NCI-H2171 treated with DMSO at 0.1 percent for 48 hours (cell line): ENCODE measurements around the gene LRRC8A.
"Not testable (repeated sequence)": the region's sequence is repeated elsewhere in the genome, so short reads cannot be mapped to it uniquely, and the experiment has no call there.

Experiments used
- DNase-seq: peaks from one replicate; lab custom pipeline; 2025; lab: John Stamatoyannopoulos, UW

The LRRC8A gene

DNA sequence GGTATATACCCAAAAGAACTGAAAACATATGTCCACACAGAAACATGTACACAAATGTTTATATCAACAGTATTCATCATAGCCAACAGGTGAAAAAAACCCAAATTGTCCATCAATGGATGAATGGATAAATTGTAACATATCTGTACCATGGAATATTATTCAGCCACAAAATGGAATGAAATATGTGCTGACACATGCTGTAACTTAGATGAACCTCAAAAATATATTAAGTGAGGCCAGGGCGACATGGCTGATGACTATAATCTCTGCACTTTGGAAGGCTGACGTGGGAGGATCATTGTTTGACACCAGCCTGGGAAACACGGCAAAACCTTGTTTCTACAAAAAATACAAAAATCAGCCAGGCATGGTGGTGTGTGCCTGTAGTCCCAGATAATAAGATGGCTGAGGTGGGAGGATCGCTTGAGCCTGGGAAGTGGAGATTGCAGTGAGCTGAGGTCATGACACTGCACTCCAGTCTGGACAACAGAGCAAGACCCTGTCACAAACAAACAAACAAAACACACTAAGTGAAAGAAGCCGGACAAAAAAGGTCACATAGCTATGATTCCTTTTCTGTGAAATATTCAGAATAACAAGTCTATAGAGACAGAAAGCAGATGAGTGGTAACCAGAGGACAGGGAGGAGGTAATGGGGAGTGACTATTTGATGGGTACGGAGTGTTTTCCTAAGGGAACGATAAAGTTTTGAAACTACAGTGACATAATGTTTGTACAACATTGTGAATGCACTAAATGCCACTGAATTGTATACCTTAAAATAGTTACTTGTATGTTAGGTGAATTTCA lies 11.6 kb upstream of the LRRC8A start:
- no peak for DNase-seq

DNA sequence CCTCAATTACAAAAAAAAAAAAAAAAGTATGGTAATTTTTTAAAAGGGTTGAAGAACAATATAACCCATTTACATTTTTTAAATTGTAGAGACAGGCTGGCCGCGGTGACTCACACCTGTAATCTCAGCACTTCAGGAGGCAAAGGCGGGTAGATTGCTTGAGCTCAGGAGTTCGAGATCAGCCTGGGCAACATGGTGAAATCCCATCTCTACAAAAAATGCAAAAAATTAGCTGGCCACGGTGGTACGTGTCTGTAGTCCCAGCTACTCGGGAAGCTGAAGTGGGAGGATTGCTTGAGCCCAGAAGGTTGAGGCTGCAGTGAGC lies 11.0 kb upstream of the LRRC8A start:
- DNase-seq = not testable (repeated sequence)

DNA sequence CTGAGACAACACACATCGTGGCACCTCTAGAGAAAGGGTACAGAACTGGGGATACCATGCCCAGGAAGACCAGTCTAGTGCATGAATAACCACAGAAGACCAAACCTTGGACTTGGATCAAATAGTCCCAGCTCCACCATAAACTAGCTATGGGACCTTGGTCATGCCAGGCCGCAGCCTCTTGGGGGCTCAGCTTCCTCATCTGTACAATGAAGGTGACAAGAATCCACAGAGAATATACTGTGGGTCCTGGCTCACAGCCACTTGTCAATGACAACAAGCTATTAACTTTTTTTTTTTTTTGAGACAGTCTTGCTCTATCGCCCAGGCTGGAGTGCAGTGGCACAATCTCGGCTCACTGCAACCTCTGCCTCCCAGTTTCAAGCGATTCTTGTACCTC lies 4.1 kb upstream of the LRRC8A start:
- peak; percentile 26 for DNase-seq

DNA sequence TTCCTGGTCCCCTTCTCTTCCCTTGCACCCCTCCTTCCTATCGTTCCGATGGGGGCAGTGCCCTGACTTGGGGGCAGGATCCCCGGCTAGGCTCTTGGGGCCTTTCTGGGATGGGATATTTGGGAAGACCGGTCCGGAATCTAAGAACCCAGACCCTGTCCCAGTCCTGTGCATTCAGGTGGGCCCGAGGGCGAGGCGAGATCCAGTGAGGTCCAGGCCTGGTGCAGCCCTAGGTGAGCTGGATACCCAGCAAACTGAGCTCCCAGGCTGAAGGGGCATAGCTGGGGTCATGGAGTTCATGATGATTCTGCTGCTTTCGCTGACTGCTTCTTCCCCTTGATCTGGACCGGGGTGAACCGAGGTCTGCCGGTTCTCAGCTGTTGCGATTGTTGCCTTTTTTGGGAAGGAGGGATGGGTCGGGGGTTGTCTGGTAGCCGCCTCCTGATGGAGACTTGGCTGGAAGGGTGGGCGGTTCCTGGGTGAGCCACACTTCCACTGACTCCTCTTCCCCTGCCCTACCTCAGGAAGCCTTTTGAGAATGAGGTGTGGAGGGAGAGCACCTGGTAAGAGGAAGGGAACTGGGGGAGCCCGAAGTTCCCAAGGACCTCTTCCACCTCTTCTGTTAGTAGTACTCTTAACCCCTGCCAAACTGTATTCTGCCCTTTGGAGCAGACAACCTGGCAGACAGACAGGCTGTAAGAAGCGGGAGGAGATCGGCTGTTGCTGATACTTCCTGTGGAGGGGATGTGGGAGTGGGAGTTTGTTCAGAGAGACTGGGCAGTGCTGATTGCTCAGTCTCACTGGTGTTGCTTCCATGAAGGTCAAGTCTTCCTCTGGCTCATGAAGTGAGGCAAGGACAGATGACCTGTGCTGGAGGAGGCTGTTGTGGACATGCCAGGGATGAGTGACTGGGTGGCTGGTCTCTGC lies 1.0 kb downstream of the LRRC8A start:
- peak; percentile 45 for DNase-seq

DNA sequence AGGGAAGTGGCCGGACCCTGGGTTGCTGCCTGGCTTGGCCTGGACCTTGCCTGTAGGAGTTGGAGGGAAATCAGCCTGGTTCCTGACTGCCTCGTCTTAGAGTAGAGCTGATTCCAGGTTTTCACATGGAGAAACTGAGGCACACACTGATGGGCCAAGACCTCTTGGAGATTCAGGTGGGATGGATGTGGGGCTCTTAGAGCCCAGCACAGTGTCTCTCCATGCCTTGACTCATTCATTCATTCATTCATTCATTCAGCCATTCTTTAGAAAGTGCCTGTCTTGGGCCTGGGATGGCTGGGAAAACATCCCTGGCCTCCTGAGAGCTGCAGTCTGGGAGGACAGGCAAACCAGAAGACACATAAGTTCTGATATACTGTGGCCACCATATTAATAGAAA lies 2.2 kb downstream of the LRRC8A start:
- no peak for DNase-seq

DNA sequence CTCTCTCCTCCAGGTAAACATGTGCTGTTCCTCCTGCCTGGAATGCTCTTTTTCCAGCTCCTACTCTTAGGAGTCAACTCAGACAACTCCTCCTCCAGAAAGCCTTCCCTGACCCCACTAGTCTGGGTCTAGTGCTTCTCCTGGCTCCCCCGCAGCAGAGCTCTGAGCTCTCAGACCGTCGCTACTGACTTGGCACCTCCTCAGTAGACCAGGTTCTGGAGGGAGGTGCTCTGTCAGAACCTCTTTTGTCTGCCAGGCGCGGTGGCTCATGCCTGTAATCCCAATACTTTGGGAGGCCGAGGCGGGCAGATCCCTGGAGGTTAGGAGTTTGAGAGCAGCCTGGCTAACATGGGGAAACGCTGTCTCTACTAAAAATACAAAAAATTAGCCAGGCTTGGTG lies 3.4 kb downstream of the LRRC8A start:
- no peak for DNase-seq

DNA sequence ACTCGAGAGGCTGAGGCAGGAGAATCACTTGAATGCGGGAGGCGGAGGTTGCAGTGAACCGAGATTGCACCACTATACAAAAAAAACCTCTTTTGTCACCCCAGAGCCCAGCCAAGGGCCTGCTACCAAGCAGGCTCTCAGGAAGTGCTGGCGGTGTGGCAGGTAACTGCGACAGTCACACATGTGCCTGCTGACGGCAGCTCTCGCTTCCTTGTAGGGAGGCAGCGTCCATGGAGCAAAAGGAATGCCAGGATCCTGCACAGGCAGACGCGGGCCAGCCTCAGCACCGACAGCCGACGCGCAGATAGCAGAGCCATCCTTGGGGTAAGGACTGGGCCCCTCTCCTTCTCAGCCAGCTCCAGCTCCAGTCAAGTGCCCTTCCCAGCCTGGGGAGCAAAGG lies 3.9 kb downstream of the LRRC8A start:
- DNase-seq = no peak

DNA sequence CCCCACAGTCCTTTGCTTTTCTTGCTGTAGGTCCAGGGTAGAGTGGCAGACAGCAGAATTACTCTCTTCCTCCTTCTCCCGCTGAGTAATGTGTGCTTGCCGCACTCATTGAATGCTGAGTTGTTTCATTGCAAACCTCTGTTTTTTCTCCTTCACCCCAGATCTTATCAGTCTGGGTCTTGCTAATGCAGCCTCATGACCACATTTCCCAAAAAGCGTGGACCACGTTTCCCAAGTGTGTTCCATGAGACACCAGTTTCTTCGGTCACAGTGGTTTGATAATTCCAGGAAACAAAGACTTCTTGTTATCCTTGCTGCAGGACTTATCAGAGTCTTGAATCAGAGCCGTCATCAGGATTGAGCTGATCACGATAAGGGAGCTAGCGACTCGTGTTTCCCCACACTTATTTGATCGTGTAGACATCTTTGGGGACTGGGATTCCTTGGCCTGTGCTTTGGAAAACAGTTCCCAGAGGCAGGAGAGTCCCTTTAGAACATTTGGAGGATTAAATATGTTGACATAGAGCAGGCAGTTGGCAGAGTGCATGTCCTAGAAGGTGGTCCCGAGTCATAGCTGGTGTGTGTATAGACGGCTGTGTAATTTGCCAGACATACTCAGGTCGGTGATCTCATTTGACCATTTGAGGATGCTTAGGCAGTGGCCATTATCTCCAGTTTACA lies 4.4 kb downstream of the LRRC8A start:
- no peak for DNase-seq

DNA sequence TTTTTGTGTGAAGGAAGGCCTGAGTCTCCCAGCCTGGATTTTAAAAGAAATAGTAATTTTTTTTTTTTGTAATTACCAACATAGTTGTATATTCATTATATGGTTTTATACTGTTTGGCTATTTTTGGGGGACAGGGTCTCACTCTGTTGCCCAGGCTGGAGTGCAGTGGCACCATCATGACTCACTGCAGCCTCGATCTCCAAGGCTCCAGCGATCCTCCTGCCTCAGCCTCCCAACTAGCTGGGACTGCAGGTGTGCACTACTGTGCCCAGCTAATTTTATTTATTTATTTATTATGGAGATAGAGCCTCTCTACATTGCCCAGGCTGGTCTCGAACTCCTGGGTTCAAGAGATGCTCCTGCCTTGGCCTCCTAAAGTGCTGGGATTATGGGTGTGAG lies 5.1 kb downstream of the LRRC8A start:
- DNase-seq = no peak

DNA sequence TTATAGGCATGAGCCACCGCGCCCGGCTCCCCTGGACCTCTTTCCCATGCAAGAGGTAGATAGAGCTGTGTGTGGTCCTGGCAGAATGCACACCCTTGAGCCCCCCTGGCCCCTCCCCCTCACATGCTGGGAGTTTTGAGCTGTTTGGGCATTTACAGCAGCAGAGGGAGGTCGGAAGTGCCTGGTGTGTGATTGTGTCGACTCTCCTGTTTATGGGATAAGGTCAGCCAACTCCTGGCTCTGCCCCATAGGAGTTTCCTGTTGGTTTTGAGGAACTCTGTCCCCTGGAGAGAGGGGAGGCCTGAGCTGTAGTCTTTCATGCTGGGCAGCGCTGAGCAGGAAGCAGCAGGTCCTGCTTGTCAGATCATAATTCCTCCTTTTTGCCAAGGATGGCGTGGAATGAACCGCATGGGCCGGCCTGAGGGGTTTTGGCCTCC lies 6.0 kb downstream of the LRRC8A start:
- DNase-seq = no peak

DNA sequence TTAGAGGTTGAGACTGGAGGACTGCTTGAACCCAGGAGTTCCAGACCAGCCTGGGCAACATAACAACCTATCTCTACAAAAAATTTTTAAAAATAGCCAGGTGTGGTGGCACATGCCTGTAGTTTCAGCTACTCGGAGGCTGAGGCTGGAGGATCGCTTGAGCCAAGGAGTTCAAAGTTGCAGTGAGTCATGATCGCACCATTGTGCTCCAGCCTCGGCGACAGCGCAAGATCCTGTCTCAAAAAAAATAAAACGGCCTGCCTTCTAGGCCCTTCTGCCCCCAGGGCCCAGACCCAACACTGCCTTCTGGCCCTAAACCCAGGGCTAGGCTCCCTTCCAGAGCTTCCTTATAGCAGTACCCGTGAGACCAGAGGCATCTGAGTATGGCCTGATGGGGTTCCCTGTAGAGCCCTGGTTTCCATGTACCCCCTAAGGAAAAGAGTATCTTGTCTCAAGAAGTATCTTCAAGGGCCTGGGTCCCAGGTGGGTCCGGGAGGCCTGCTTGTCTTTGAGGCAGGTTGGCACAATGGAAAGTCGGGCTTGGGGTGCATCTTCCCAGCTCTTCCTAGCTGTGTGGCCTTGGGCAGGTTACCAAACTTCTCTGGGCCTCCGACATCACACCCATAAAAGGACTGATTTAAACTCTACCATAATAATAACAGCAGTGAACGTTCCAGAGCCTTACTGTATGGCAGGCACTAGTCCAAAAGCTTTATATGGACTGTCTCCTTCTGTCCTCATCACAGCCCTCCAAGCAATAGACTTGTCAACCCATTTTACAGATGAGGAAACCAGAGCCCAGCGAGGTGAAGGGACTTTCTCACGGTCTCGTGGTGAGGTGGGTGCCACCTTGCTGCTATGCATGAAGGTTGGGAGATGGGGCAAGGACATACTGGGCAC lies 9.6 kb downstream of the LRRC8A start:
- DNase-seq = no peak

DNA sequence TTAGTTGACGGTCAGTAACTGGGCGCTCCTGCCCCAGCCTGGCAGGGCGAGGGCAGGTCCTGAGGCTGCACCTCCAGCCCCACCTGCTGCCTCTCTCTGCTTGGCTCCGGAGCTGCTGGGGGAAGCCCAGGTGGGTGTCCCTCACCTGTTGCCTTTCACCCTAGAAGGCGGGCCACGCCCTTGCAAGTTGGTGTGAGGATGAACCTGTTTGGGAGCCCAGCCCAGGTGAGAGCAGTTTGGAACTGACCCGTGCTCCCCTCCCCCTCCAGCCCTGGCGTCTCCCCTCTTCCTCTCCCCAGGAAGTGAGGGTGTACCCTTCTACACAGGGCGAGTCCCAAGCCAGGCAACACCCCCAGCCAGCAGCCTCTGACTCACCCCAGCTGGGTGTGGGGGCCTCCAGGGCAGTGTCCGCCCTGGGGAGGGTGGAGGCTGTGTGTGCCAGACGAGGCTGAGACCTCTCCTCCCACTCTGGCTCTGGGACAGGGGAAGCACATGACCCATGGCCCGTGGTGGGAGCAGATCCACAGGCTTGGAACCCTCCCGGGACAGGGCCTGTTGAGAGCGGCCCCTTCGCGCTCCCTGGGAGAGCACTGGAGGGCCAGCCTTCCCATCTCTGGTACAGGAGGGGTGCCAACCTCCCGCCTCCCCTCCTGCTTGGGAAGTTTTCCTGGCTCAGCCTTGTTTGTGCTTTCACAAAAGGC lies 10.4 kb downstream of the LRRC8A start:
- DNase-seq = no peak

DNA sequence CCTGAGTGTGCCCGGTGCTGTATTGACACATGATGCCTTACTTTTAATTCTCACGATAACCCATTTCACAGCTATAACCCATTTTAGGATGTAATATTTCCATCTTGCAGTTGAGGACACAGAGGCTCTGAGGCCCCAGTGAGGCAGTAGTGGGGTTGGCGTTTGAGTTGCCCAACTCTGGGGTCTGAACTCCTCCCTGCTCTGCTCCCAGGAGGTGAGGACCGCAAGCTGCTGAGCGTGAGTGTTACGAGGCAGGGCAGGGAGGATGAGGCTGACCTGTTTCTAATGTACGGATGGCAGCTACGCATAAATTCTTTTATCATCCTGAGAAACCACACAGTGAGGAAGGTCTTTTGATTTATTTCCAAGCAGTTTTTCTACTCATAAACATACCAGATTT lies 11.4 kb downstream of the LRRC8A start:
- DNase-seq = no peak

DNA sequence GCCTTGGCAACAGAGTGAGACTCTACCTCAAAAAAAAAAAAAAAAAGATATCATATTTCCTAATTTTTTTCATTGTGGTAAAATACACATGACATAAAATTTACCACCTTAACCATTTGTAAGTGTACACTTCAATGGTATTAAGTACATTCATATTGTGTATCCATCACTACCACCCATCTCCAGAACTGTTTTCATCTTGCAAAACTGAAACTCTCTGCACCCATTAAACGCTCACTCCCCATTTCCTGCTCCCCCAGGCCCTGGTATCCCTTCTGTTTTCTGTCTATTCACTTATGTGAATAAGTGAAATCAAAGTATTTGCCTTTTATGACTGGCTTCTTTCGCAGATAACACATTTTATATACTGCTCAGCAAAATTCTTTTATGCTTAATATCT lies 12.8 kb downstream of the LRRC8A start:
- DNase-seq = peak; percentile 26

DNA sequence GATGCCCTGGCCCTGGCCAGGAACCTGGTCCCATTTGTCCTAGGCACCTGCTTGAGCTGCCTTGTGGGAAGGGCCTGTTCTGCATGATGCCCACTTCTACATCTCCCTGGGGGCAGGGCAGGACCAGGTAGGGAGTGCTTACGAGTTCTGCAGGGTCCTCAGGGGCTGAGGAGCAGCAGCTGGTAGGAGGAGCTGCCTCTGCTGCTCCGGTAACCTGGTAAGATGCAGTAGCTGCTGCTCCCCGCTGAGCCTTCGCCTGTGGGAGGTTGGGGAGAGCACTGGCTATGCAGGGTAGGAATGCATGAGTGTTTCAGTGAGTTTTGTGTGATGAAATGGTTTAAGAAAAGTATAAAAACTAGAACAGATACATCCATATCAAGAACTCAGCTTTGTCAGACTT lies 13.6 kb downstream of the LRRC8A start:
- DNase-seq = peak; percentile 97

DNA sequence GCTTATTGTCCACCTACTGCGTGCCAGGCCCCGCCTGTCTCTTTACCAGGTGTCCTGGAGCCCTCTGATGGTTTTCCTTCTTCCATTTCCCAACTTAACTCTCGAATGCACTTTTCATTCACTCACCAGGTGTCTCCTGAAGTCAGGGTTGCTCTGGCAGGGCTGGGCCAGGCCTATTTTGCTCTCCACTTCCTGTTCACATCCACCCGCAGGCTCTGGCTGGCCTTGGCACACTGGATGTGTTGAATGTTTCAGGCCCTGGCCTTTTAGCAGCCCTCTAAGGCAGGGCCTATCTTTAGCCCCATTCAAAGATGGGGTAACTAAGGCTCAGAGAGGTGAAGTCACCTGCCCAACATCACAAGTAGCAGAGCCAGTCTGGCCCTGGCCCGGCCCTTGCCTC lies 16.4 kb downstream of the LRRC8A start:
- no peak for DNase-seq

DNA sequence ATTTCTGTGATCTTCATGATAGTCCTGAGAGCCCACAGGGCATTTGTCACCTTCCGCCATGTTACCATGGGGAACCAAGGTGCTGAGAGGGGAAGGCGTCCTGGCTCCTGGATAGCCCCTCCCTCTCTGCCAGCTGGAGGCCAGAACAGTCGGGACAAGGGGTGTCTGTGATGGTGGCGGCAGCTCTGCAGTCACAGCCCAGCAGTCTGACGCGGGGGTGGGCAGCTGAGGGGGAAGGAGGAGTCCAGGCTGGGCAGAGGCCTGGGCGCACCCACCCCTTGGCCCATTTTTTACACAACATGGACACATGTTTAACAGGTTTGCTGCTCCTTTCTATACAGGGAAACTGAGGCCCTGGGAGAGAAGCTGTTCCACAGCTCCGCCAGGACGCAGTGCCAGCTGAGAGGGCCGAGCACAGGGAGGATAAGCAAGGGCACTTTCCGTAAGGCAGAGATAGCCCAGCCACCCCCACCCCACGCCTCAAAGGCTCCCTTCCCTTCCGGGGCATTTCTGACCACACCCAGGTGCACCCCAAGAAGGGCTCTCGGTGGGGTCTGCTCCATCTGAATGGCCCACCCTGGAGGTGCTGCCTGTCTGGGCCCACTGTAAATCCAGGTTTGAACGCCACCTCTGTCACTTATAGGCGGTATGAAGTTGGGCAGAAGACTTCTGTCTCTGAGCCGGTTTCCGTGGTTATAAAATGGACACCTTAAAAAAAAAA lies 17.1 kb downstream of the LRRC8A start:
- DNase-seq = no peak

DNA sequence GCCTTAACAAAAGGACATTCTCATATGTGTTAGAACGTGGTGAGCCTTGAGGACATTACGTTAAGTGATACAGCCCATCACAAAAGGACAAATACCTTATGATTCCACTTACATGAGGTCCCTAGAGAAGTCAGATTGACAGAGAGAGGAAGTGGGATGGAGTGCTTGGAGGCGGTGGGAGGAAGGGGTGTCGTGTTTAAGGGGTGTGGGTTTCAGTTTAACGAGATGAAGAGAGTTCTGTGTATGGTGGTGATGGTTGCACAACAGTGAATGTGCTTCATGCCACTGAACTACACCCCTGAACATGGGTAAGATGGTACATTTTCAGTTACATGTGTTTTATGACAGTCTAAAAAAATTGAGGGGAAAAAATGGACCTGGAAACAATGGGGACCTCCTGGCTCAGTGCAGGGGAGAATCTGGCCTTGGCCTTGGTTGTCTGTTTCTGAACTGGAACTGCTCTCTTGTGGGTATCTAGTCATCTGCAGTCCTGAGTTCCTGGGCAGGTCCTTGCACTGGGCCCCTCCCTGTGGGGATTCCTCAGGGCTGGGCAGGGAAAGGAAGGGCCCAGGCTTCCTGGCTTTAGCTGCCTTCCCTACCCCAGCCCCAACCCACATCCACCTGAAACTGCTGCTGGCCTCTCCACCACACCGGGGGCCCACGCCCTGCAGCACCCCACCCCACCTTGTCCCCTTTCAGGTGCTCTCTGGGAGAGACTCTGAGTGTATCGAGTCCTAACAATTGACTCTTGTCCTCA lies 17.8 kb downstream of the LRRC8A start:
- DNase-seq = peak; percentile 12

DNA sequence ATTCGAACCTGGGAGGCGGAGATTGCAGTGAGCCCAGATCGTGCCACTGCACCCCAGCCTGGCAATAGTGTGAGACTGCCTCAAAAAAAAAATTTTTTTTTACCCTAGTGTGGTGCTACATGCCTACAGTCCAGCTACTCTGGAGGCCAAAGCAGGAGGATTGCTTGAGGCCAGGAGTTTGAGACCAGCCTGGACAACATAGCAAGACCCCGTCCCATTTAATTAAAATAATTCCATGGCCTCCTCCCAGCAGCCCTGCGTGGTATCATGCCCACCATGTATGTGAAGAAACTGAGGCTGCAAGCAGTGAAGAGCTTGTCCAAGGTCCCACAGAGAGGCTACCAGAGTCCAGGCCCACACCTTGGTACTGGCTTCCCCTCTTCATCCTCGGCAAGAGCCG lies 19.4 kb downstream of the LRRC8A start:
- DNase-seq = no peak

DNA sequence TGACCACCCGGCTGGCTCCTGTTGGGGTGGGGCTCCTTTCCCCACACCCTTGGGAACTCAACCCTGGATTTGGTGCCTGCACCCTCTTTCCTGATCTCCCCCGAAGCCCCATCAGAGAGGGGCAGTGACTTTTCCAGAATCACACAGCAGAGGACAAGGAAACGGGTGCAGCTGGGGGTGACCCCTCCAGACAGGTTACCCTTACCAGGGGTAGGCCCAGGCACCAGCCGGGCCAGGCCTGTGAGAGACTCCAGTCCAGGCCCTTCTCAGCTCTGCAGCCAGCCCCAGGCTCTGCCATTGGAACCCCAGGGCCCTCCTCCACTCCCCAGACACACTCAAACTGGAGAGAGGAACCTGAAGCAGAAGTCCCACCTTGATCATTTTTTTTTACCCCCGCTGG lies 19.9 kb downstream of the LRRC8A start:
- no peak for DNase-seq
